Lower lobe of right lung (tissue), 2 donors: Measurements from ENCODE around the gene TSEN34. TPM values are rescaled to one million over a fixed set of nuclear protein-coding genes. Genes with fewer than 3 reads are reported as not detected.
"Not testable (repeated sequence)": the region's sequence is repeated elsewhere in the genome, so short reads cannot be mapped to it uniquely, and the experiment has no call there.

ENCODE experiments used
- ATAC-seq, 2 donors: fragments of 200-7000 bp; cut with Tn5 transposase; one replicate each; pipeline ENCODE4 v1.9.1; 2020 to 2022; ENCODE audit warnings: mild to moderate bottlenecking in 2 of 2, moderate library complexity in 2 of 2
- DNase-seq: peaks from one replicate; pipeline ENCODE4 v3.0.0-alpha.2; 2020
- H3K27ac ChIP-seq: fragments of 200-600 bp; one replicate; pipeline ENCODE4 v1.8.0; 2022
- H3K27me3 ChIP-seq: fragments of 200-600 bp; one replicate; pipeline ENCODE4 v1.8.0; 2022; ENCODE audit warnings: low read depth
- H3K36me3 ChIP-seq: fragments of 200-600 bp; one replicate; pipeline ENCODE4 v1.8.0; 2022; ENCODE audit warnings: mild to moderate bottlenecking
- H3K4me1 ChIP-seq: fragments of 200-600 bp; one replicate; pipeline ENCODE4 v1.8.0; 2022
- H3K4me3 ChIP-seq: fragments of 200-600 bp; one replicate; pipeline ENCODE4 v1.8.0; 2022; ENCODE audit warnings: mild to moderate bottlenecking
- H3K9me3 ChIP-seq: fragments of 200-600 bp; one replicate; pipeline ENCODE4 v1.8.0; 2022
- intact Hi-C: fragments of 100-400 bp; cut with DNase I; formaldehyde crosslinking; loops from one replicate; pipeline ENCODE4 v1.11.0; 2022
- total RNA-seq: library from RNA; stranded (reverse); fragmentation: NEBNext Ultra II Directional; extraction: Animal tissue kit (Norgen Biotek cat#: 25700); gene quantifications from one replicate; pipeline ENCODE4 v1.2.1, GENCODE V29; 2021
- TF ChIP-seq, protein P1 (sequence below): fragments of 200-600 bp; IDR thresholded peaks from one replicate; pipeline ENCODE4 v1.8.0; 2022; ENCODE audit warnings: antibody characterized with exemption, mild to moderate bottlenecking
- donor health status: DM: no; HTN: yes; CAD: no; lungs with severe emphysema.

TSEN34 gene
- total RNA-seq, 1 donor from 2014 or later = 33.8 TPM

DNA sequence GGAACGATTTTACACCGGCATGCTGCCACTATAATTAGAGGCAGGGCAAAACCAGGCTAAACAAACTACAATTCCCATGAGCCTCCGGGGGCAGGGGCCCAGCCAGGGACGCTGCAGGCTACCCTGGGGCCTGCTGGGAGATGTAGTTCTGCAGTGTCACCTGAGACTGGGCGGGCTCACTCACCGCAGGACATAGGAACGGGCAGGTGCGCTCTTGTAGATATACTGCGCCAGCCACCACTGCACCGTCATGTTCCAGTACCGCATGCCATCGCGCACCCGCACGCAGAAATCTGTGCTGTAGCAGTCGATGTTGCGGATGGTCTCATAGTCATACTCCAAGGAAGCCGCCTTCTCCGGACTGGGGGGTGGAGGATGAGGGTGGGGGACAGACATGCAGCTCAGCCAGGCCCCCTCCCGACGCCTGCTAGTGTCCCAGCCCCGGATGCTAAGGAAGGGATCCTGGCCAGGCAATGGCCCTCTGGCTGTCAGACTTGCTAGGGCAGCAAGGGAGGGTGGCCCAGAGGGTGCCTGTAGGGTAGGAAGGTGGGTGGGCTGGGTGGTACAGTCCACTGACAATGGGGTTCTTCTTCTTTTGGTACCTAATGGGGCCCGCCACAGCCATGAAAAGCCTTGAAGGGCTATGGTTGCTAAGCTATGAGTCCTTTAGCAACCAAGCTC, 12.4 kb upstream of the TSEN34 start:
- peaks cover 38% of the 10 kb centered on the region for H3K36me3 ChIP-seq
- intact Hi-C loops = no loop called here
- no peaks in the 10 kb centered on the region for H3K27me3 ChIP-seq
- DNase-seq = no peak
- peak; percentile 58 to 76 for ATAC-seq
- H3K9me3 ChIP-seq = no peaks in the 10 kb centered on the region
- H3K27ac ChIP-seq = no peak overlapping the region
- H3K4me1 ChIP-seq = no peaks in the 10 kb centered on the region
- TF ChIP-seq, protein P1, sequence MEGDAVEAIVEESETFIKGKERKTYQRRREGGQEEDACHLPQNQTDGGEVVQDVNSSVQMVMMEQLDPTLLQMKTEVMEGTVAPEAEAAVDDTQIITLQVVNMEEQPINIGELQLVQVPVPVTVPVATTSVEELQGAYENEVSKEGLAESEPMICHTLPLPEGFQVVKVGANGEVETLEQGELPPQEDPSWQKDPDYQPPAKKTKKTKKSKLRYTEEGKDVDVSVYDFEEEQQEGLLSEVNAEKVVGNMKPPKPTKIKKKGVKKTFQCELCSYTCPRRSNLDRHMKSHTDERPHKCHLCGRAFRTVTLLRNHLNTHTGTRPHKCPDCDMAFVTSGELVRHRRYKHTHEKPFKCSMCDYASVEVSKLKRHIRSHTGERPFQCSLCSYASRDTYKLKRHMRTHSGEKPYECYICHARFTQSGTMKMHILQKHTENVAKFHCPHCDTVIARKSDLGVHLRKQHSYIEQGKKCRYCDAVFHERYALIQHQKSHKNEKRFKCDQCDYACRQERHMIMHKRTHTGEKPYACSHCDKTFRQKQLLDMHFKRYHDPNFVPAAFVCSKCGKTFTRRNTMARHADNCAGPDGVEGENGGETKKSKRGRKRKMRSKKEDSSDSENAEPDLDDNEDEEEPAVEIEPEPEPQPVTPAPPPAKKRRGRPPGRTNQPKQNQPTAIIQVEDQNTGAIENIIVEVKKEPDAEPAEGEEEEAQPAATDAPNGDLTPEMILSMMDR = no peak
- no peak overlapping the region for H3K4me3 ChIP-seq

DNA sequence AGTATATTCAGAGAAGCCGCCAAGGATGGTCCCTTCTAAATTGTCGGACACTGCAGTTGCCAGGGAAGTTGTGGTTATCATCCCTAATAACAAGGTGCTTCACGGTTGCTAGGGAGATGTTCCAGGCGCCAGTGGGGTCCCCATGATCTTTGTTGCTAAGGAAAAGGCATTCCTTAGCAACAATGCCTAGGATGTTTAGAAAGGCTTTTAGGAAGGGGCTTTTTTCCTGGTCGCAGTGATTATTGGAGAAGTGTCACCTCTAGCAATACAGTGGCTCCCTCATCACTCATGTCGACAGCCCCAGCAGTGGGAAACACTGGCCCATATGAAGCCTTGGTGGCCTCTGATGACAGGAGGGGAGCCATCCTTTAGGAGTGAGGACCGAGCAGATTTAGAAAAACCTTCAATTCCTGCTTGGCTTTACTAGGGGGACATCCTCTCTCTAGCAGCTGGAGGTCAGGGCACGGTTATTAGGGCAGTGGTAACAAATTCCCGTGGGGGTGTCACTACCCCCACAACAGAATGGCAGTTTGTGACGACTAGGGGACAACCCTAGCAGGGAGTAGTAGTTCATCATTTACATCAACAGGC, 11.8 kb upstream of the TSEN34 start:
- ATAC-seq = no peak
- no peak overlapping the region for H3K4me3 ChIP-seq
- H3K27ac ChIP-seq = no peak overlapping the region
- H3K36me3 ChIP-seq = peaks cover 38% of the 10 kb centered on the region
- no peak for DNase-seq
- no peaks in the 10 kb centered on the region for H3K4me1 ChIP-seq
- no peaks in the 10 kb centered on the region for H3K9me3 ChIP-seq
- H3K27me3 ChIP-seq = no peaks in the 10 kb centered on the region
- TF ChIP-seq, protein P1 = no peak
- intact Hi-C loops = no loop called here

DNA sequence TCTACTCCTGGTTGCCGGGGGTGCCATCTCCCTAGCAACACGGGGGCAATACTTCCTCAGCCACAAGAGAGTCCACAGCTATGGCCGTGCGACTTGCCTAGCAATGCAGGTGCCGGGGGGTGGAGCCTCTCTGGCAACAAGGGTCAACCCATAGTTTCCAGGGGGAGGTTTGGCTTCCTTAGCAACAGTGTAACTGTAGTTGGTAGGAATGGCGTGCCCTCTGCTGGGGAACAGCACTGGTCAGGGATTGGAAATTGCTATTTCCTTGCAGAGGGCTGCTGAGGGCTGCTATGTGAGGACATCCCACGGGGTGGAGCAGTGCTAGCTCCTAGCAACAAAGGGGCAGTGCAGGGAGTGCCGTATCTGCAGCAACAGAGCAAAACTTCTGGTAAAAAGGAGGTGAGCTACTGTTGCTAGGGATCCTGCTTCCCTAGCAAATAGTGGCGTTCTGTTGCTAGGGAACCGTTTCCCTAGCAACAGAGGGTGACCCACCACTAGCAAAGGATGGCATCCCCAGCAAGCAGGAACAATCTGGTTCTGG, 11.1 kb upstream of the TSEN34 start:
- intact Hi-C loops = no loop called here
- TF ChIP-seq, protein P1 = no peak
- Histone ChIP-seq H3K4me3 (no peak overlapping the region), H3K4me1 (no peaks in the 10 kb centered on the region), H3K9me3 (no peaks in the 10 kb centered on the region), H3K27ac (no peak overlapping the region), H3K27me3 (no peaks in the 10 kb centered on the region), H3K36me3 (peaks cover 38% of the 10 kb centered on the region)
- DNase-seq (peak; percentile 47), ATAC-seq (peak in 1 of 2 donors; percentile 36)

DNA sequence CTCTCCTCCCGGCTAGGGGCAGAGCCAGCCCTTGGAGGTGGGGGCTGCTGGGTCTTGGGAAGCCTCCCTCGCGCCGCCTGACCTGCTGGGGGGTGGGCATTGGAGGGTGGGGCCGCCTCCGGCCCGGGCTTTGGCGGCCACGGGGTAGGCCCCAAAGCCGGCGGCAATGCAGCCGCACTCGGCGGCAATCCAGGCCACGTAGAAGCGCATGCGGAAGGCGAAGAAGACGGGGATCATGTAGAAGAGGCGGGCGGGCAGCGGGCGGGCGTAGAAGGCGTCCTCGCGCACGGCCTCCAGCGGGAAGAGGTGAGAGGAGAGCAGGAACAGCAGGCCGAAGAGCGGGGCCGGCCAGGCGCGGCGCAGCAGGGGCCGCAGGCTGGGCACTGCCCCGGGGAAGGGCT, 10.4 kb upstream of the TSEN34 start:
- peaks cover 33% of the 10 kb centered on the region for H3K36me3 ChIP-seq
- TF ChIP-seq, protein P1 = no peak
- DNase-seq = peak; percentile 40

DNA sequence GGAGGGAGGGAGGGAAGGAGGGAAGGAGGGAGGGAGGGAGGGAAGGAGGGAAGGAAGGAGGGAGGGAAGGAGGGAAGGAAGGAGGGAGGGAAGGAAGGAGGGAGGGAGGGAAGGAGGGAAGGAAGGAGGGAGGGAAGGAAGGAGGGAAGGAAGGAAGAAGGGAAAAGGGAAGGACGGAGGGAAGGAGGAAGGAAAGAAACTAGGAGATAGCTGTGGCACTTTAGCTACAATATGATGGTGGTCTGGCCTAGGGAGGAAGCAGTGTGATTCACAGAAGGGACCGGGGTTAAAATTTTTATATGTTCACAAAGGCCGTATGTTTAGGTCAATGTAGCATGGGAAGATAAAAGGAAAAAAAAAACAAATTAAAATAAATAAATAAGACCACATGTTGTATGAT, 9.2 kb upstream of the TSEN34 start:
- H3K9me3 ChIP-seq, H3K27ac ChIP-seq, H3K4me1 ChIP-seq, intact Hi-C loops, H3K4me3 ChIP-seq, ATAC-seq, H3K27me3 ChIP-seq, DNase-seq: not testable (repeated sequence)
- H3K36me3 ChIP-seq = peaks cover 29% of the 10 kb centered on the region

More for the DNA sequence above, 10.4 kb upstream of the TSEN34 start:
- ATAC-seq = no peak
- Histone ChIP-seq H3K4me1 (no peaks in the 10 kb centered on the region), H3K9me3 (no peaks in the 10 kb centered on the region), H3K4me3 (no peak overlapping the region), H3K27me3 (no peaks in the 10 kb centered on the region), H3K27ac (no peak overlapping the region)
- intact Hi-C loops = no loop called here

DNA sequence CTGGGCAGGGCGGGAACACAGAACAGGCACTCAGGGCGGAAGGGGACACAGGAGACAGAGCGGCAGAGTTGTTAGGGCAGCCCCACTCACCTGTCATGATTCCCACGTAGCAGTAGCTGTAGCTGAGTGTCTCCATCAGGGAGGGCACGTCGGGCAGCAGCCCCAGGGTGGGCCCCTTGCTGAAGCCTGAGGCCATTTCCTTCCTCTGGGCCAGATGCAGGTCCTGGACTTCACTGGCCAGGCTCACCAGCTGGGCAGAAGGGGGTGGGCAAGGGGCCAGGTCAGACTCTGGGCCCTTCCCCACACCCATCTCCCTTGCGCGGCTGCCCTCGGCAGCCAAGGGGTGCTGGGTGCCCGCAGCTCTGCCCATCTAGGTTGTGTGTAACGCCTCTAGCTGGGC, 7.7 kb upstream of the TSEN34 start:
- Histone ChIP-seq H3K36me3 (peaks cover 29% of the 10 kb centered on the region), H3K9me3 (no peaks in the 10 kb centered on the region), H3K4me3 (no peak overlapping the region), H3K27me3 (no peaks in the 10 kb centered on the region), H3K27ac (no peak overlapping the region), H3K4me1 (peaks cover 5% of the 10 kb centered on the region)
- DNase-seq (peak; percentile 28), ATAC-seq (no peak)
- intact Hi-C loops = no loop called here
- TF ChIP-seq, protein P1 = no peak
